Esophagus (tissue), 2 donors: Measurements from ENCODE around the gene ZBTB12. TPM values are rescaled to one million over a fixed set of nuclear protein-coding genes. Genes with fewer than 3 reads are reported as not detected.

Experiments
- polyA plus RNA-seq, 2 donors: library from polyadenylated mRNA; stranded (reverse); fragments of 200-250 nt; gene quantifications; one replicate each; pipeline ENCODE4 v1.2.3, GENCODE V29; 2013
- donor health status: healthy with polysubstance abuse.
- donor health status: Bipolar disorder and iron deficiency.

The ZBTB12 gene
- polyA plus RNA-seq, 2 donors = 2.4 to 3.6 TPM

Other genes with a start within 250 kb of the ZBTB12 start
- gene BAG6, start 249.4 kb downstream of the ZBTB12 start, polyA plus RNA-seq = 100 to 1,000 TPM; 158 to 259 TPM
- gene APOM, start 246.2 kb downstream of the ZBTB12 start, polyA plus RNA-seq = 1 to 10 TPM; 4.3 to 6.0 TPM
- gene C6orf47, start 241.3 kb downstream of the ZBTB12 start, polyA plus RNA-seq = 10 to 100 TPM; 20.6 to 21.1 TPM
- gene GPANK1, start 237.1 kb downstream of the ZBTB12 start, polyA plus RNA-seq = 10 to 100 TPM; 10.2 to 10.4 TPM
- 100 to 1,000 TPM; 140 to 187 TPM for gene CSNK2B, start 236.0 kb downstream of the ZBTB12 start, polyA plus RNA-seq
- gene LY6G5B, start 232.1 kb downstream of the ZBTB12 start, polyA plus RNA-seq = 1 to 10 TPM; 5.3 to 7.4 TPM
- gene LY6G5C, start 221.0 kb downstream of the ZBTB12 start, polyA plus RNA-seq = 1 to 10 TPM in 1 of 2 donors, under 1 TPM in 1; 0.76 to 1.1 TPM
- gene ABHD16A, start 198.8 kb downstream of the ZBTB12 start, polyA plus RNA-seq = 10 to 100 TPM; 30.0 to 40.1 TPM
- not detected for gene LY6G6F, start 195.2 kb downstream of the ZBTB12 start, polyA plus RNA-seq
- 1 to 10 TPM in 1 of 2 donors, under 1 TPM in 1; 0.67 to 1.3 TPM for gene LY6G6D, start 186.7 kb downstream of the ZBTB12 start, polyA plus RNA-seq
- 10 to 100 TPM; 17.2 to 21.9 TPM for gene LY6G6C, start 180.3 kb downstream of the ZBTB12 start, polyA plus RNA-seq
- gene MPIG6B, start 178.7 kb downstream of the ZBTB12 start, polyA plus RNA-seq = under 1 TPM; 0.49 to 0.88 TPM
- gene DDAH2, start 172.8 kb downstream of the ZBTB12 start, polyA plus RNA-seq = 10 to 100 TPM; 46.5 to 73.3 TPM
- gene CLIC1, start 165.6 kb downstream of the ZBTB12 start, polyA plus RNA-seq = 100 to 1,000 TPM; 258 to 412 TPM
- gene MSH5, start 162.1 kb downstream of the ZBTB12 start, polyA plus RNA-seq = 10 to 100 TPM in 1 of 2 donors, 1 to 10 TPM in 1; 6.3 to 15.8 TPM
- 1 to 10 TPM; 2.3 to 7.6 TPM for gene SAPCD1, start 139.4 kb downstream of the ZBTB12 start, polyA plus RNA-seq
- 1 to 10 TPM in 1 of 2 donors, under 1 TPM in 1; 0.33 to 1.3 TPM for gene VWA7, start 124.8 kb downstream of the ZBTB12 start, polyA plus RNA-seq
- gene VARS1, start 106.3 kb downstream of the ZBTB12 start, polyA plus RNA-seq = 10 to 100 TPM; 35.7 to 37.3 TPM
- gene LSM2, start 95.1 kb downstream of the ZBTB12 start, polyA plus RNA-seq = 10 to 100 TPM; 25.6 to 42.9 TPM
- gene HSPA1L, start 86.8 kb downstream of the ZBTB12 start, polyA plus RNA-seq = under 1 TPM; 0.39 to 0.42 TPM
- 100 to 1,000 TPM; 105 to 125 TPM for gene HSPA1A, start 86.5 kb downstream of the ZBTB12 start, polyA plus RNA-seq
- gene HSPA1B, start 74.3 kb downstream of the ZBTB12 start, polyA plus RNA-seq = 100 to 1,000 TPM in 1 of 2 donors, 10 to 100 TPM in 1; 26.9 to 103 TPM
- gene NEU1, start 39.3 kb downstream of the ZBTB12 start, polyA plus RNA-seq = 10 to 100 TPM; 13.6 to 14.6 TPM
- under 1 TPM; 0.19 to 0.33 TPM for gene SLC44A4, start 23.1 kb downstream of the ZBTB12 start, polyA plus RNA-seq
- gene EHMT2, start 4.4 kb downstream of the ZBTB12 start, polyA plus RNA-seq = 10 to 100 TPM; 27.2 to 39.6 TPM
- gene C2, start 25.6 kb upstream of the ZBTB12 start, polyA plus RNA-seq = 1 to 10 TPM; 1.2 to 1.3 TPM
- 10 to 100 TPM; 15.9 to 19.6 TPM for gene CFB, start 44.0 kb upstream of the ZBTB12 start, polyA plus RNA-seq
- gene NELFE, start 56.9 kb upstream of the ZBTB12 start, polyA plus RNA-seq = 10 to 100 TPM; 30.2 to 49.3 TPM
- 10 to 100 TPM; 39.1 to 58.0 TPM for gene SKIC2, start 57.1 kb upstream of the ZBTB12 start, polyA plus RNA-seq
- gene DXO, start 70.1 kb upstream of the ZBTB12 start, polyA plus RNA-seq = 10 to 100 TPM; 11.8 to 16.5 TPM
- gene C4A, start 80.0 kb upstream of the ZBTB12 start, polyA plus RNA-seq = 10 to 100 TPM in 1 of 2 donors, 1 to 10 TPM in 1; 6.9 to 13.1 TPM
- 10 to 100 TPM in 1 of 2 donors, 1 to 10 TPM in 1; 5.3 to 15.0 TPM for gene C4B, start 112.7 kb upstream of the ZBTB12 start, polyA plus RNA-seq
- gene CYP21A2, start 136.3 kb upstream of the ZBTB12 start, polyA plus RNA-seq = under 1 TPM; 0.43 to 0.47 TPM
- gene TNXB, start 207.3 kb upstream of the ZBTB12 start, polyA plus RNA-seq = 10 to 100 TPM; 14.8 to 15.5 TPM
- gene ATF6B, start 226.2 kb upstream of the ZBTB12 start, polyA plus RNA-seq = 10 to 100 TPM; 47.5 to 60.2 TPM
- 10 to 100 TPM in 1 of 2 donors, 1 to 10 TPM in 1; 8.1 to 13.7 TPM for gene FKBPL, start 228.2 kb upstream of the ZBTB12 start, polyA plus RNA-seq
- gene PRRT1, start 249.9 kb upstream of the ZBTB12 start, polyA plus RNA-seq = 1 to 10 TPM; 1.8 to 2.3 TPM